Gastroesophageal sphincter (tissue), 3 donors: ENCODE measurements around the gene DBP.

Experiments used
- EP300 ChIP-seq: sonication (generic); formaldehyde crosslinking; IDR thresholded peaks from one replicate; pipeline ENCODE4 v1.6.1; 2017; ENCODE audit warnings: antibody characterized with exemption, mild to moderate bottlenecking
- POLR2A ChIP-seq, 2 donors: fragments of 450-650 bp; IDR thresholded peaks; one replicate each; pipeline ENCODE4 v1.6.1; 2017; ENCODE audit warnings: antibody characterized with exemption in 2 of 2, mild to moderate bottlenecking in 2 of 2, moderate library complexity in 1 of 2
- TF ChIP-seq, protein P1 (sequence below), 4 experiments: fragments of 200-600 bp in 2 of 4; fragments of 450-650 bp in 2 of 4; sonication (generic) in 1 of 4; IDR thresholded peaks; one replicate each; pipeline ENCODE4 v1.5.1; 2017 to 2019; ENCODE audit warnings: antibody characterized with exemption in 4 of 4, mild to moderate bottlenecking in 2 of 4, moderate library complexity in 2 of 4

DNA sequence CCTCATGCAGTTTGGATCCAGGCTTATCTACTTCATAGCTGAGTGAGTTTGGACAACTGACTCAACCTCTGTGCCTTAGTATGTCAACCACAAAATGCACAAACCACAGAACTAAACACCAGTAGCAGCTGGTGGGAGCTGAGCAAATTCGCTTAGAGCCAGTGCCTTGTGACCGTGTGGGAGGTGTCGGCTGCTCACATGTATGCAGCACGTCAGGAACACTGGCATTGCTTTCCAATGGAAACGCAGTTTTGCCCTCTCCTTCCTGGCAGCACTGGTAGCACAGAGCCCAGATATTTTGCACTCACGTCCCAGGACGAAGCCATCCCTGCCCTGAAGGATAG is 43.9 kb upstream of the DBP start:
- TF ChIP-seq EP300 (no peak), POLR2A (IDR thresholded peaks at IDR 0.05) (no peak)
- TF ChIP-seq, protein P1, sequence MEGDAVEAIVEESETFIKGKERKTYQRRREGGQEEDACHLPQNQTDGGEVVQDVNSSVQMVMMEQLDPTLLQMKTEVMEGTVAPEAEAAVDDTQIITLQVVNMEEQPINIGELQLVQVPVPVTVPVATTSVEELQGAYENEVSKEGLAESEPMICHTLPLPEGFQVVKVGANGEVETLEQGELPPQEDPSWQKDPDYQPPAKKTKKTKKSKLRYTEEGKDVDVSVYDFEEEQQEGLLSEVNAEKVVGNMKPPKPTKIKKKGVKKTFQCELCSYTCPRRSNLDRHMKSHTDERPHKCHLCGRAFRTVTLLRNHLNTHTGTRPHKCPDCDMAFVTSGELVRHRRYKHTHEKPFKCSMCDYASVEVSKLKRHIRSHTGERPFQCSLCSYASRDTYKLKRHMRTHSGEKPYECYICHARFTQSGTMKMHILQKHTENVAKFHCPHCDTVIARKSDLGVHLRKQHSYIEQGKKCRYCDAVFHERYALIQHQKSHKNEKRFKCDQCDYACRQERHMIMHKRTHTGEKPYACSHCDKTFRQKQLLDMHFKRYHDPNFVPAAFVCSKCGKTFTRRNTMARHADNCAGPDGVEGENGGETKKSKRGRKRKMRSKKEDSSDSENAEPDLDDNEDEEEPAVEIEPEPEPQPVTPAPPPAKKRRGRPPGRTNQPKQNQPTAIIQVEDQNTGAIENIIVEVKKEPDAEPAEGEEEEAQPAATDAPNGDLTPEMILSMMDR (IDR thresholded peaks at IDR 0.05) = no peak
